Medulla oblongata (tissue), 1 donor: ENCODE results near the gene SLC51A.
"Not testable (repeated sequence)": the region's sequence is repeated elsewhere in the genome, so short reads cannot be mapped to it uniquely, and the experiment has no call there.

Experiments
- DNase-seq: peaks from one replicate; pipeline ENCODE4 v3.0.0-alpha.2; 2015; ENCODE audit errors: extremely low spot score

The SLC51A gene

DNA sequence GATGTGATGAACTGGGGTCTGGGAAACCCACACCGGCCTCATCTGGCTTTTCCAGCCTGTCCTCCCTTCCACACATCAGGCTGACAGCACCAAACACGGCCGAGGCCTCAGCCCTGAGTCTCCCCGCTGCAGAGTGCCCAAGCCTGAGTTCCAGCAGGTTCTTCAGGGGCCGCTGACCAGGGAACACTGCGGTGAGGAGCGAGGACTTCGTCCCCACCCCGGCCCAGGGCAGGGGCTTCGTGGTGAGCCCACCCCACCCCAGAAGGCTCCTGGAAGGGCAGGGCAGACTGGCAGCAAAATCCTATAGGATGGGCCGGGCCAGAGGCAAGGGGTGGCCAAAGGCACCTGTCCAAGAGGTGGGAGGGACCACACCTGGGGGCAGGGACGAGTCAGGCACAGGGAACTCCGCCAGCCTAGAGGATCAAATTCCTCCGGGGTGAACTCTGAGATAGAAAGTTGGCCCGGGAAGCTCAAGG, at the start of gene SLC51A:
Gene SLC51A (plus strand): TSS at position 446 of the 476 bp plus-strand sequence. CDS start 179 bp downstream, outside the sequence.
- no peak for DNase-seq

DNA sequence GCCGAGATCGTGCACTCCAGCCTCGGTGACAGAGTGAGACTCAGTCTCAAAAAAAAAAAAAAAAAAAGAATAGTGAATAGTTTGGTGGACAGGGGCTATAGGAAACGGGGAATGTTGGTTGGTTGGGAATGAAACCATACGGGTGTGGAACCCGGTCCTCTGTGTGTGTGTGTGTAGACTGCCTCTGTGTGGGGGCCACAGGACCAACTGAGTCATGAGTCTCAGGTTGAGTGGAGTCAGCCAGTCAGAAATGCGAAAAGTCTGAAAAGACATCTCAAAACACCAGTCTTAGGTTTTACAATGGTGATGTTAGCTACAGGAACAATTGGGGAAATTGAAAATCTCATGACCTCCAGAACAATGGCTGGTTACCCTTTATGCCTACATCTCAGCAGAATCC, 49.6 kb upstream of the SLC51A start:
- no peak for DNase-seq

DNA sequence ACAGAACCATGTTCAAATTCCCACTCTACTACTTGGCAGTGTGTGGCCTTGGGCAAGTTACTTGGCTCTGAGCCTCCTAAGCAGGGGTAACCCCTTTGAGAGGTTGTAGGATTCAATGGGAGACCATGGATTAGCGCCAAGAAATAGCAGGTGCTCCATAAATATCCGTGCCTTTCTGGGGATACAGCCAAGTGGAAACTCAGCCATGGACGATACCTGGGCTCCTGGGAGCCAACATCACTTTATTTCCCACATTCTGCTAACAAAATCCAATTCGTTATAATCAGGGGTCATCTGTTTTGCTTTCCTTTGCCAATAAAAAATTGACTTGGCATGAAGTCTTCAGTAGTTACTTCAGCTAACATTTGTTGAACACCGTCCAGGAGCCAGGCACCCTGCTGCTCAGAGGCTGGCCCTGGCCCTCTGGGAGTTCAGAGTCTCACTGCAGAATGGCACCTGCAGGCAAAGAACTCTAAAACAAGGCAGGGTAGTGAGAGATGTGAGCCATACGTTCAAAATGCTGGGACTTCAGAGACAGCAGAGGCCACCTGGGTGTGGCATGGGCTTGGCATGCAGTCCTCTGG, 47.4 kb upstream of the SLC51A start:
- DNase-seq, result no peak

DNA sequence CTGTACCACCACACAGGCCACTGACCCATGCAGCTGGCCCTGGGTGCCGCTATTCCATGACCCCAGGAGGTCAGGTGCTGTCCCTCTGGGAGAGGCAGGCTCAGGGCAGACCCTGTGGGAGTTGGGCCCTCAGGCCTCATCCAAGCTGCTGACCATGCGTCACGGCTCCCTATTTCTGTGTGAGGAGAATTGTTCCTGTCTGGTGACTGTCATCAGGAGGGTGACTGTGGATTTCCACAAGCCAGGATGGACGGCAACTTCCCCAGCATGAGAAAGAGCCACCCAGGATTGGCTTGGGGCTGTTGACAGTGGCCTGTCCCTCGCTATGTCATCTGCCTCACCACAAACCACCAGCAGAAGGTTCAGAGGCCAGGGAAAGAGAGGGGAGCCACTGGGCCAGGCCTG, 46.5 kb upstream of the SLC51A start:
- DNase-seq, result no peak

DNA sequence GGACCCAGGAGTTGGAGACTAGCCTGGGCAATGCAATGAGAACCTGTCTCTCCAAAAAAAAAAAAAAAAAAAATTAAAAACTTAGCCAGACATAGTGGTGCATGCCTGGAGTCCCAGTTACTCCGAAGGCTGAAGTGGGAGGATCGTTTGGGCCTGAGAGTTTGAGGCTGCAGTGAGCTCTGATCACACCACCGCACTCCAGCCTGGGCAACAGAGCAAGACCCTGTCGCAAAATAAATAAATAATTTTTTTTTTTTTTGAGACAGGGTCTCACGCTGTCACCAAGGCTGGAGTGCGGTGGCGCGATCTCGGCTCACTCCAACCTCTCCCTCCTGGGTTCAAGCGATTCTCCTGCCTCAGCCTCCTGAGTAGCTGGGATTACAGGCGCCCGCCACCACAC, 46.0 kb upstream of the SLC51A start:
- DNase-seq, result not testable (repeated sequence)

DNA sequence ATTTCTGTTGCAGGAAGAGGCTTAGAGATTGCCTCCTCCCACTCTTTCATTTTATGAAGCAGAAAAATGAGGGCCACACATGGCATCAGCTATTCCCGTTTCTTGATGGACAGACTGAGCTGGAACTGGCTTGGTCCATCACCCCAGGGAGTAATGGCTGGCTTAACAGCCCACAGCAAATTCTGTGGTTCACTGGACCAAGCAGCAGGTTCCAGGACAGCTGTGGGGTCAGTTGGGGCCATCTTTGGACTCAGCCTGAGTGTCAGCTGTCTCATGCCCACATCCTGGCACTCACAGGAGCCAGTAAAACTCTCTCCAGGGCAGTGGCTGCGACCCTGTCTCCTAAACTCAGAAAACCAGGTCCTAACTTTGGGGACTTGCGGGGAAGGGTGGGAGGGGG, 41.7 kb upstream of the SLC51A start:
- DNase-seq, result no peak

DNA sequence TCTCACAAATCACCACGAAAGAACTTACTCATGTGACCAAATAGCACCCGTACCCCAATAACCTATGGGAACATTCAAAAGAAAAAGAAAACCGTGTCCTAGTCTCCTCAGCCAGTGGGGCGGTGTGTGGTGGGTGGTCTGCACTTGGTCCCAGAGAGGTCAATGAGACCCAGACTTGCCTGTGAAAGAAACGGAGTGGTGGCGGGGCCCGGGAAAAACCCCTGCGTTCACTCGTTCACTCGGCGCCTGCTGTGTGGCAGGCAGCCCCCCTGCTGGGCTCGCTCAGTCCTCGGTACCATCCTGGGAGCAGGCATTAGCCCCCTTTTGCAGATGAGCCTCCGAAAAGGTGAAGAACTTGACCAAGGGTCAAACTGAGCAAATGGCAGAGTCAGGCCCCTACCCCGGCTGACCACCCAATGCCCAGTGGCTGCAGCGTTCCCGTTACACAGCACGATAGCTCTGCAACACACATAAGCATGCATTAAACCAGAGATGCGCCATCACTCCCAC, 41.2 kb upstream of the SLC51A start:
- no peak for DNase-seq

DNA sequence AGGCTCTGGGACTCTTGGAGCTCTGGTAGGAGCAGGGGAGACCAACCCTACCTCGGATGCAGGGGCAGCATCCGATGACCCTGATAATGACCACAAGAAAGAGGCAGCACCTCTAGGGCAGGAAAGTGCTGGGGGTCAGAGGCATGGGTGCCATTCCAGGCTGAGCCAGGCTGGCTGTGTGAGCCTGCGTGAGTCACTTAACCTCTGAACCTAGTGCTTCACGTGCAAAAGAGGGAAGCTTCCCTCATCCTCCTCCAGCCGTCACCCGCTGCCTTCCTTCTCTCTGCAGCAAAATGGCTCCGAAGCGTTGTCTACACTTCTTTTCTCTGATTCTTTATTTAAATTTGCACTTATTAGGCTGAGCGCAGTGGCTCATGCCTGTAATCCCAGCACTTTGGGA, 40.6 kb upstream of the SLC51A start:
- no peak for DNase-seq

DNA sequence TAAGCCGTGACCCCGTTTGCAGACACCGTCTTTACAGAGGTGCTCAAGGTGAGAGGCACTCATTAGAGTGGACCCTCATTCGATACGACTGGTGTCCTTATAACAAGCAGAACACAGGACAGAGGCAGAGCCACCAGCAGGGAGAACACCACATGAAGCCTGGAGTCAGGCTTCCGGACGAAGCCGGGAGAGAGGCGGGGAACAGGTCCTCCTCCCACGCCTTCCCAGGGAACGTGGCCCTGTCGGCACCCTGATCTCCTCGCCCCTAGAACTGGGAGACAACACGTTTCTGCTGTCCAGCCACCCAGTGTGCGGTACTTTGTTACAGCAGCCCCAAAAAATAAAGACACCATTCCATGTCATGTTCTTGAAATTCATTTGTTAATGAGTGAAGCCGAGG, 38.8 kb upstream of the SLC51A start:
- no peak for DNase-seq

DNA sequence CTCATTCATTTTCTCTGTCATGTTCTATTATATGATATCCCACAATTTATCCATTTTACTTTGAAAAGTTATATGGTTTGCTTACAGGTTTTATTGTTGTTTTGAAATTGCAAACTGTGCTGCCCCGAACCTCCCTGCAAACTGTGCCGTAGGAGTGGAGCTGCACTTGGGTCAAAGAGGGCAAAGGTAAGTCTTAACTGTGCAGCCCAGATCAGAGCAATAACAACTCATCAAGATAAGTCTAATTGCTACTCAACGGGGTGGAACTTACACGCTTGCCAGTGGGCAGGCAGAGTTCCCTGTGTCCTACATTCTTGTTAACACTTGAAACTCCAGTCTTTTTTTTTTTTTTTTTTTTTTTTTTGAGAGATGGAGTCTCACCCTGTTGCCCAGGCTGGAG, 38.4 kb upstream of the SLC51A start:
- no peak for DNase-seq

DNA sequence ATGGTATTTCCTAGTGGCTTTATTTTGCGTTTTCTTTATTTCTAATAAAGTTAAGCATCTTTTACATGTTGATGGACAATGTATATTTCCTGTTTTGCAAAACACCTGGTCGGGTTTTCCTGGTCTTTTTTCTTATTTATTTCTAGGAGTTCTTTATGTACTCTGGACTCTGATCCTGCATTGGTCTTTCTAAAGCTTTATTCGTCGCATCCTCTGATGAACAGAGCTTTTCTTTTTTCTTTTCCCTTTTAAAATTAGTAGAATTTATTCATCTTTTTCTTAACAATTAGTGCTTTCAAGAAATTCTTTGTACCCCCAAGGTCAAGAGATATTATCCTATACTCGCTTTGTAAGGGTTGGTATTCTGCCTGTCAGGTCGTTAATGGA, 37.3 kb upstream of the SLC51A start:
- DNase-seq, result no peak

DNA sequence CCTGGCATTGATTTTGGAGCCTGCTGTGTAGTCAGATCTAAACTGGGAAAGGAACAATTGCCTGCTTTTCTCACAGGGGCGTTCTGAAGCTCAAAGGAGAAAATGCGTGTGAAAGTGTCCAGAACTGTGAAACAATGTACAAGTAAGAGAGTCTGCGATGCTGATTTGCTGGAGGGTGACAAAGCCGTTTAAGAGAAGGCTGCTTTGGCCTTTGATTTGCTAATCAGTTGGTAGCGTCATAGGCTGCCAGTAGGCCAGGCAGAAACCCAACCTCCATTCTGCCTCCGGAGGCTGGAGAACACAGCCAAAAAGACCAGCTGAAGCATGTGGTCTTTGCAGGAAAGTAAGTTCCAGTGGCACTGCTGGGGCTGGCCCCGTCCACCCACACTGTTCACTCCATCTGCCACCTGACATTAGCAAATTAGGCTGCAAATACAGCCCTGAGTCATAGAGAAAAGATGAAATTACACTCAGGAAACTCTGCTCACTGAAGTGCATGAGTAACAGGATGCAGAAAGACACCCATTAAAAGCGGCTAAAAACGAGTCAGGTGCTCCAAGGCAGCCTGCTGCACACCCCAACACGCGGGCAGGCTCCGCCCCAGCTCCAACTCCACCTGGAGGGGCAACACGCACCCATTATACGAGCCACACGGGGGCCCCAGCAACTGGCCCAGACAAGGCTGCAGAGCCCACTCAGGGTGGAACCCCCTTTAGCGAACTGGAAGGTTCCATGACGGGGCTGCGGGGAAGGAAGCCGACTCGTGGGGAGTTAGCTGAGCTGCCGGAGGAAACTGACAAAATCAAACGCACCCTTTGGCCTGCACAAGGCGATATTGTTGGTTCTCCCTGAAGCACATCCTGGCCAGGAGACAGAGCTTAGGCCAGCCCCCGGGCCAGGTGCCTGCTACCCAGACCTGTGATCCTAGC, 36.7 kb upstream of the SLC51A start:
- peak; percentile 93 for DNase-seq

DNA sequence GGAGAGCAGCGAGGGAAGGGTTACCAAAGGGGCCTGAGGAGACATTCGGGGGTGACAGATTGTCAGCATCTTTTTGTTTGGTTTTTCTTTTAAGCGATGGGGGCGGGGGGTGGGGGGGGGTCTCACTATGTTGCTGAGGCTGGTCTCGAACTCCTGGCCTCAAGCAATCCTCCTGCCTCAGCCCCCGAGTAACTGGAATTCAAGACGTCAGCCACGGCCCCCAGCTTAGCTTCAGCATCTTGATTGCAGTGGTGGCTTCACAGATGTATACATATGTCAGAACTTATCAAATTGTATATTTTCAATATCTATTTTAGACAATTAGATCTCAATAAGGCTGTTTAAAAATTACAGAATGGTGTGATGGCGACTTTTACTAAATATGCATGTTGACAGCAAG, 36.0 kb upstream of the SLC51A start:
- no peak for DNase-seq

DNA sequence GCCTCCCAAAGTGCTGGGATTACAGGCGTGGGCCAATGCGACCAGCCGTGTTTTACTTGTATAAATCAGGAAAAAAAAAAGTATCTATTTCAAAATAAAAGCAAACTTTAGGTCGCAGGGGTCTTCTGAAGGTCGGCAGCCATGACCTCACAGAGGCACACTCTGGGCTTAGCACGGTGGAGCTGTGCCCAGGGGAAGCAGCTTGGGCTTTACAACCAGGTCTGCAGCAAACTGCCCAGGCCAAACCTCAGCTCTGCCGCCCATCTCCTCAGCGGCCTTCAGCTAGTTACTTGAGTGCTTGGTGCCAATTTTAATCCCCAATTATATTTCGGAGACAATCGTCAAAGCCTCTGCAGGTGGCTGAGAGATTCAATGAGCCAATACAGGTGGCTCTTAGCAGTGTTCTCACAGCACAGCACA, 35.2 kb upstream of the SLC51A start:
- no peak for DNase-seq

DNA sequence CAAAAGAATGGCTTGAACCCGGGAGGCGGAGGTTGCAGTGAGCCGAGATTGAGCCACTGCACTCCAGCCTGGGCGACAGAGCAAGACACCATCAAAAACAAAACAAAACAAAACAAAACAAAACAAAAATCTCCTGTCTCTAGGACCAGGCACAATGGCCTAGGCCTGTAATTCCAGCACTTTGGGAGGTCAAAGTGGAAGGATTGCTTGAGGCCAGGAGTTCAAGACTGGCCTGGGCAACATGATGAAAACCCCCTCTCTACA, 32.2 kb upstream of the SLC51A start:
- DNase-seq, result not testable (repeated sequence)

DNA sequence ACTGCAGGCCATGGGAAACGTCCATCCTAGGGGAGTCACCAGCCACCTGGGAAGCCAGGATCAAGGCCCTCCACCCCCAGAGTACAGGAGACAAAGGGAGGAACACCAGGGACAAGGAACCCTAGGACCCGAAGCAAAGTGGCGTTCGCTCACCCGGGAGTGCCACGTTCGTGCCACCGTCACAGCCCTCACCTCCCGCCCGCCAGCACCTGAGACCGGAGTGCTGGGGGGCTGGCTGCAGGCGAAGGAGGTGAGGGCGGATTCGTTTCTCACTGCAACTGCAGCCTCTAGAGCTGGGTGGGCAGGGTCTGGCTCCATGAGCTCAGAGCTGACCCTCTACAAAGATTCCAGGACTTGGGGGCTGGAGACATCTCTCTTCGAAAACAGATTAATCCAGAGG, 31.5 kb upstream of the SLC51A start:
- DNase-seq, result no peak

DNA sequence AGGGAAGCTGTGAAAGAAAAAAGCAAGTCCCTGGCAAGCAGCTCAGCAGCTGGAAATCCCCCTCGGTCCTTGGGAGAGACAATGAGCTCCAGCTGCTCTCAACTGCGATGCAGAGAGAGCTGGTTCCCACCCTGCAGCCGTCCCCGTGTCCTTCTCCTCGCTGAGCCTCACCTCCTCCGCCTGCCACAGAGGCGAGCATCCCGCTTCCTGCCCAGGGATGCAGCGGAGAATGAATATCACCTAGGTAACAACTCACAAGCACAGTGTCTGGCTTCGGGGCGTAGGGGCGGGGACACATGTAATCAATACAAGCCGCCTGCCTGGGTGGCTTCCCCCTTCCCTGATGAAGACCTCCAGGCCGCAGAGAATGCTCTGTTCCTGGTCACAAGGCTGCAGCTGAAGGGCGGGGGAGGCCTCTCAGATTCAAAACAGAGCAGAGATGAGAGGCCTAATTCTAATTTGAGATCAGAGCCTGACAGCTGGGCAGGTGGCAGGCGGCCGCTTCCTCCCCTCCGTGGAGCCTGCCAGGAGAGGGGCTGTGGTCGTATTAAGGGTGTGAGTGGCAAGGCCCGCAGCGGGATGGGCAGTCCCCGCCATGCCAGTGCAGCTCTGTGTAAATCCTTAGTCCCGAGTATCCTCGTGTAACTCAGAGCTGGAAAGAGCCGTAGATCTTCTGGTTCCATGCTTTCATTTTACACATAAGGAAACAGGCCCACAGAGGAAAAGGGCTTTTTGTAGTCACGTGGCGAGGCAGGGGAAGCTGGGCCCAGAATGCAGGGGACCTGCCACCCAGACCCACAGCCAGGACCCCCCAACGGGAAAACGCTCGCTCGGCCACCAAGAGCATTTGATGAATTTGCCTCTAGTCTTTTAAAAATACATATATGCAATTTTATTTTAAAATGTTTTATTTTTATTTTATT, 29.4 kb upstream of the SLC51A start:
- DNase-seq, result peak; percentile 44

DNA sequence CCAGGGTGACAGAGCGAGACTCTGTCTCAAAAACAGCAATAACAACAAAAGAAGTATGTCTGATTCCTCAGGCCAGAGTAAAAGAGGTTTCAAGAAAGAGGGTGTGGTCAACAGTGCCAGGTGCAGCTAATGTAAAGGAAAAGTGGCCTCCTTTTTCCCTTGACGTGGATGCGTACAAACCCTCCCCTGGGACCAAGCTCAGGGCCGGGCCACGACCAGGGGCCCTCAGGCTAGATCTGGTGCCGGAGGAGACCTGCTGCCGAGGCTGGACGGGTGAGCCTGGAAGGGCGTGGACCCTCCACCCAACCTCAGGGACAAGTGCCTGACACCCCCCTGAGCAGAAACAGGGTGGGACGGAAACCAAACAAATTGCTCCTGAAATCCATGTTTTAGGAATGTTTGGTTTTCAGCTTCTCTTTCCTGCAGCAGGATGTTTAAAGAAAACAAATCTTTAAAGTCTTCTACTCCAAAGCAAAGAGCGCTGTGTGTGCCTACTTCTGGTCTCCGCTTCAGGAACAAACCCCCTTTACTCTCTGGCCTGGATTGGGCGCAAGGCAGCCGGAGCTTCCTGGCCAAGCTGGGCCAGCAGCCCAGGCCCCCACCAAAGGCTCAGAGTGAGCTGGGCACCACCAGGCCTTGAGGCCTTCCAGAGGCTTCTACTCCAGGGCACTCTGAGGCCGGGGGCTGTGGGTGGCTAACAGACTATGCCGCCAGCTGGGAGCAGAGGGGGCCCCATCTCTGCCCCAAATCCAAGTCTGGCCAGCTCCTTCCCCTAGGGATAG, 26.6 kb upstream of the SLC51A start:
- DNase-seq, result peak; percentile 54

DNA sequence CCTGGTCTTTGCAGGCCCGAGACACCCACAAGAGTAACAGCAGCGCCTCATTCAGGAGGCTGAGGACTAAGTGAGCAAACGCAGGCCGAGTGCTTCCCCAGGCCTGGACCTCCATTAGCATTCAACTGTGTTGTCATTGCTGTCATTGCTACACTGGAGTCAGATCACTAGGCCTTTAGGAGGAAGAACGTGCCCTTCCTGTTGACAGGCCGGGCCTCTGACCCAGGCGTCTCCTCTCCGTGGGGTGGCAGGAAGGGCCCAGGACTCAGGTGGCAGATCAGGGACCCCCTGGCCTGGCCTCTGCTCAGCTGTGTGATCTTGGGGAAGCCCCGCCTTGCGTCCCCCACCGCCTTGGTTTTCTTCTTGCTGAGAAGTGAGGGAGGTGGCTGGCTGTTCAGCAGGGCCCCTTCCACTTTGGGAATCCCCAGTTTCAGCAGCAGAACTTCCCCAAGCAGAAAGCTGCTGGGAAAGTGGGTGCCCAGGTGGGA, 24.3 kb upstream of the SLC51A start:
- DNase-seq, result no peak

DNA sequence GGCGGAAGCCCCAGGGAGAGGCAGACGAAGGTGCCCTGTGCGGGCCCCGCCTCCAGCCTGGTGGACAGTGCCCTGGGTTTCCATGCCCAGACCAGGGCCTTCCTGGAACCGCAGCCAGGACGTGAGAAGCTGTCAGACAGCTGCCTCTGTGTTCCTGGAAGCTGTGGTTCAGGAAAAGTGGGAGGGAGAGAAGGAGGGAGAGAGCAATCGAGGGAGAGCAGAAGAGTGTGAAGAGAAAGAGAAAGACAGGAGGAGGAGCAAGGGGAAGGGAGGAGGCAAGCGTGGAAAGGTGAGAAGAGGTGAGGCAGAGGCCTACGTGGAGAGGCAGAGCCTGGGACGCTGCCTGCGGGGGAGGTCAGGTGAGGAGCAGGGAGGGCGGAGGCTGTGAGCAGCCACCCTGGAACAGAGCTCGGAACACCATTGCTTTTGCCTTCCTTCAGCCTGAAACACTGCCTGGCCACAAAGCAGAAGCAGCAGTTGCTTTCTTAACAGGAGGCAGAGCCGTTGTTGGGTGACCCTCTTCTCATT, 23.7 kb upstream of the SLC51A start:
- no peak for DNase-seq
